T-helper 2 cell treated with Interferon-gamma antibody and Interleukin-4, amounts not matched to agents 100 ng/mL and 5 ng/mL, for 36 hours (primary cell): ENCODE measurements around the gene CCDC88C. TPM values are rescaled to one million over a fixed set of nuclear protein-coding genes. Genes with fewer than 3 reads are reported as not detected.

ENCODE experiments used
- intact Hi-C: fragments of 100-400 bp; cut with micrococcal nuclease; formaldehyde crosslinking; loops from one replicate; pipeline ENCODE4 v1.15.1; 2023
- total RNA-seq: library from RNA; stranded (reverse); gene quantifications from 2 replicates; pipeline ENCODE4 v1.2.3, GENCODE V29; 2022

CCDC88C gene
- total RNA-seq, 1 donor from 2014 or later = 184 TPM

- intact Hi-C loops = no loop called here
These were observed 122.3 kb downstream of the CCDC88C start for GRCh38 chr14:91295276-91295845.

- intact Hi-C loops = no loop called here
These were observed 123.5 kb downstream of the CCDC88C start for GRCh38 chr14:91294153-91294552.

DNA sequence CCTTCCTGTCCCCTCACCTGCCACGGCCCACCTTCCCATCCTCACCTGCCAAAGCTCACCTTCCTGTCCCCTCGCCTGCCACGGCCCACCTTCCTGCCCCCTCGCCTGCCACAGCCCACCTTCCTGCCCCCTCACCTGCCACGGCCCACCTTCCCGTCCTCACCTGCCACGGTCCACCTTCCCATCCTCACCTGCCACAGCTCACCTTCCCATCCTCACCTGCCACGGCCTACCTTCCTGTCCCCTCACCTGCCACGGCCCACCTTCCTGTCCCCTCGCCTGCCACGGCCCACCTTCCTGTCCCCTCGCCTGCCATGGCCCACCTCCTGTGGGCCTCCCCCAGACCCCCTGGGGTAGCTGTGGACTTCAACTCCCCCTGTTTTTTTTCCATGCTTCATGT lies 124.3 kb downstream of the CCDC88C start:
- intact Hi-C loops = no loop called here

DNA sequence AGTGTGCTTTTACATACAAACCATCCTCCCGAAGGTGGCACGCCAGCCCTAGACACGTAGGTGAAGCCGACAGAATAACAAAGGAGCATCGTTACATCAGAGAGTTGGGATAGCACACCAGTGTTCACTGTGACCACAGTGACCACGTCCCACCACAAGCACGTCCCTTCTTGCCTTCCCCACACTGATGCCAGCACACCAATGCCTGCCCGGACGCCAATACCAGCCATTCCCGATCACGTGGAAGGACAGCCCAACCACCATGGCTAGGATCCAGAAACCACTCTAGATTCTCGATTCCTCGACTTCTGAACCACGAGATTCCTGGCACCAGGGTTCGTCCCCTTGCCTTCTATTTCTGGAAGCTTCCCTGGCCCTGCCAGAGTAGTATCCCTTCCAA lies 125.1 kb downstream of the CCDC88C start:
- intact Hi-C loops = no loop called here

- intact Hi-C loops = no loop called here
These were observed 125.7 kb downstream of the CCDC88C start for GRCh38 chr14:91291786-91292405.

GRCh38 chr14:91290986-91291385 lies 126.6 kb downstream of the CCDC88C start:
- intact Hi-C loops = no loop called here

DNA sequence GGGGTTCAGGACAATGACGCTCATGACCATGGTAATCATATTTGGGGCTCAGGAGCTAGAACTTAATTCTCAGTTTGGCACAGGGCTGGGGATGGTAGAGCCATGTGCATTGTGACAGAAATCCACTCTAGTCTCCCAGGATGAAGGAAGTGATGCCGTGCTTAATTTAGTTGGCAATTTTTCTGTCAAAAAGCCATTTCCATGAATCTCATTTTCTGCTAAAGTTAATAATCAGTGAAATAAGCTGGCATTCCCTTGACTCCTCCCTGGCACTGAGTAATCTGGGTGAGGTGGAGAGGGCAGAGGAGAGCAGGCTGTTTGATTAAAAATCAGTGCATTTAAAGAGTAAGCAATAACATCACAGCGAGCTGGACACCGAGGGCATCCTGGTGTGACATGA lies 128.2 kb downstream of the CCDC88C start:
- intact Hi-C loops = no loop called here

DNA sequence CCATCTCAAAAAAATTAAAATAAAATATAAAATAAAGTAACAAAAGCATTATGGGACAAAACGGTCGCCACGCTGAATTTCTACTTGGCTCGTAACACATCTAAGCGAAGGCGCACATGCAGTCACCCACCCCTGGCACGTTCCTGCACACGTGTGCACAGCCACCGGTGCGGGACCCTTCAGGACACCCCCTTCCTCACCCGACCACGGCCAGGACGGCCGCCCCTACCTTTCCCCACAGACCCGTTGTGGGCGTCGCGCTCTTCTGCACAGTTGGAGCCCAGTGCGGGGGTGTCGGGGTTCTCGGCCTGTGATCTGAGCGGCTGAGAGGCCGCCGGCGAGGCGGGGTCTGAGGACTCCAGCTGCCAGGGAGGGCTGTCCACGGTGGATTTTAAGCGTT lies 128.7 kb downstream of the CCDC88C start:
- intact Hi-C loops = no loop called here

DNA sequence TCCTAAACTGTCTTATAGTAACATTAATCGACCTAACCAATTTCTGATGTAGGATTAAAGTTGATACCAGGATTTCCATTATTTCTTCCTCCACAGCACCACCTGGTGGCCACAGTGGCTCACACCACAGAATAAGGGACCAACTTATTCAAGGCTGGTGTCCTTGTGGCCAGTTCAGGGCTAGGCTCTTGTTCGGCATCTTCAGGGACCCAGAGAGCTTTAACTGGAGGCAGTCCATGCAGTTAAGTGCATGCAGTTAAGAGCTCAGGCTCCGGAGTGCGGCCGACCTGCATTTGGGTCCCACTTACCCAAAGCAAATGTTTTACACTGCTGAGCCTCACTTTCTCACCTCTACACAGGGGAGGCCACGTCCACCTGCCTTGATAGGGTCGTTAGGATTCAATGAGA lies 131.1 kb downstream of the CCDC88C start:
- intact Hi-C loops = loop anchor here (1.0 to 2.0 kb wide), 3 partner anchors 32 to 383 kb away; no protein-coding TSS in a partner anchor

DNA sequence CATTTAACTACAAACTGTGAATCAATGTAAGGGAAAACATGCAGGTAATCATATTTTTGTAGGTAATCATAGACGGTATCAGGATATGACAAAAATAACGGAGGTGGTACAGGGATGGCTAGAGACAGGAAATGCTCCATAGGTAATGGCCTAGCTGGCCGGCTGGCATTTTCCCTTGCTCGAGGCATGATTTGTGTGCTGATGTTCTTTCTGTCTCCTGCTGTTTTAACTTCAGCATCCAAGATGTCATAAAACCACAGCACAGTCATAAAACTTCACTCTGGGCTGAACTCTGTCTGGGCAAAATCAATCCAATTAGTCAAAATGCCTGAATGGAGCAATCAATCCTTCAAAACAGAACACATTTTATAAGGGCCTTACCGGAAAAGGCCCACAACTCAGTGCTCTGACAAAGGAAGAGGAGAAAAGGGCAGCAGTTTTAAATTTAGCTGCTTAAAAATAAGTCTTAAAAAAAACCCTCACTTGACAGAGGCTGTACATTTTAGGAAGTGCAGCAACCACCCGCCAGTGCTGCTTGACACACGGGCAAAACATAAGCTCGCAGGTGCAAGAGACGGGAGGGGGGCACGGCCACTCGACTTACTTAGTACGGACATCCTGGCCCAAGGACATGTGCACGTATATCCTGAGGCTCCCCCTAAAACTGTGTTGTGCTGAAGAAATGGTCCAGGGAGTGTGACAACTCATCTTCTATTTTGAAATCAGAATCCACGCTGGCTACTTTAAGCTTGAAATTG lies 132.7 kb downstream of the CCDC88C start:
- intact Hi-C loops = no loop called here

DNA sequence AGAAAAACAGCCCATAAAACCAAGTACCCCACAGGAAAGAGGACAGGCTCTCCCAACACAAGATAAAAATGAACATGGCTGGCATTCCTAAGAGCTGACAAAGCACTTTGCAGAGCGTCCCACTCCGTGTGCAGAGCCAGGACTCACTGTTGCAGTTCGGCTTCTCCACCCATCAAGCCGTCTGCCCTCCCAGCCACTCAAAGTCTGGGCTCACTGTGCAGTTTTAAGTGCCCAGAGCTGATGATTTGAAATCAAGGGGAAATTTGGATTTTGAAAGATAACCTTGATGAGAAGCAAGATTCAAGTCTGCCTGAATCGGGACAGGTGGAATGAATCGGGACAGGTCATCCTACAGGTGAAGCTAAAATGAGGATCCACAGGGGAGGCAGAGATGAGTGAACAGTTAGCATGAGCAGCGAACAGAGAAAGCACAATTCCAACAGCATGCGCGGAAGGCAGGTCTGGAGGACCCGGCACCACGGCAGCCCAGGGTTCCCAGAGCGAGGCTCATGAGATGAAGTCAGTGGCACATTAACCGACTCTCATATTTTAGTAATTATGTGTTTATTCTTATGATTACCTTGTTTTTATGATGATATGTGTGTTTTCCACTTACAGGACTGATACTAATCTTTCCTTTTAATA lies 133.4 kb downstream of the CCDC88C start:
- intact Hi-C loops = no loop called here

DNA sequence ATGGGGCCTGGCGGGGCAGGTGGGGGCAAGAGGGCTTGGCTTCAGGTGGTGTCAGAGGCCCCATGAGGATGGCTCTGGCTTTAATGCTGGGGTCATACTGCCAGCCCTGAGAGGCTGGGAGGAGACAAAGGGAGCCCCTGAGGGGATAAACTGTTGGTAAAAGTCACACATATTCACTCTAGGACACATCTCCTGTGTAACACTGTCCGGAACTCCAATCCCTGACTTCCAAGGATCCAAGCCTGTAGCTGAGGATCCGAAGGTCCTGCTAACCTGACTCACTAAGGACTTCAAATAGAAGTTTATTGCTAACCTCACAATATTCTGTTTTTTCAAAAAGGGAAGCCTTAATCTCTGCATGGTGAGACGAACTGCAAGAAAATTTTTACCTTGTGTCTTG lies 134.0 kb downstream of the CCDC88C start:
- intact Hi-C loops = no loop called here

DNA sequence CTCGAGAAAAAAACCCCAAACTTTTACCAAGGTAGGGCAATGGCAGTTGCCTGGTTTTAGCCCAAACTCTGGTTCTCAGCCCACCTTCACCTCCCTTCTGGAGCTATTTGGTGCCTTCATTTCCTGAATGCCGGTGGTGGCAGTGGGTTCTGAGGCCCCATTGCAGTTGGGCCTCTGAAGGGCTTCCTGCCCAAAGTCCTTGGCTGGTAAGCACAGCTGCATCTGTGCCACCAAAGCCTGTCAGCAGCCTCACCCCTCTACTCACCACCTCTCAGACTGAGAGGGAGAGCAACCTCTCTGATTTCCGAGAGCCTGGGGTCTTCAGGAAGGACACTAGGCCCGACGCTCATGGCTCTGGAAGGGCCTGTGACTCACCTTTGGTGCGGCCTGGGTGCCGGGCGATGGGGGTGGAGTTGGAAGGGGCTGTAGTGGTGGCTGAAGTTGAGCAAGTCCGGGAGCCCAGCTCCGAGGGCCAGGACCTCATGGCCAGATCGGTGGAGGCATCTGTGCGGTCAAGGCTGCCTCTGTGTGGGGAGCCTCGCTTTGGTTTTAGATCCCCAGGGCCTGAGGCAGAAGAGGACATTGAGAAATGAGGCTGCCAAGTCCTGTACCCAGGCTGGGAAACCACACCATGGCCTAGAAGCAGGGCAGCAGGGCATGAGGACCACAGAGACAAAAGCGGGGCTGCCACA lies 134.5 kb downstream of the CCDC88C start:
- intact Hi-C loops = no loop called here

DNA sequence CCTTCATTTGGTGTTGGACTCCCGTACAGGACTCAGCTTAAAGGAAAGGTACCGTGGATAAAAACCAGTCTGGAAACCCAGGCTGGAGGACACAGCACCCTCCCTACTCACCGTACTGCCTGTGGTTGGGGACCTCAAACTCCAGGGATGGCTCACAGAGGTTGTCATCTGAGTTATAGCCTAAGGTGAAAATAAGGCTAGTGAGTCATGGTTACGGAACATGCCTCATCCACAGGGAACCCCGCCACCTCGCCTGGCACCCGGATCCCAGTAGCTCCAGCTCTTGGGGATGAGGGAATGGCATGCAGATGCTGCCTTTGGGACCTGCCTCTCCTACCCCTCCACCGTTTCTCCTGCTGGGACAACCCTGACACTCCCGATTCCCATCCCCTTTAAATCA lies 136.3 kb downstream of the CCDC88C start:
- intact Hi-C loops = no loop called here

DNA sequence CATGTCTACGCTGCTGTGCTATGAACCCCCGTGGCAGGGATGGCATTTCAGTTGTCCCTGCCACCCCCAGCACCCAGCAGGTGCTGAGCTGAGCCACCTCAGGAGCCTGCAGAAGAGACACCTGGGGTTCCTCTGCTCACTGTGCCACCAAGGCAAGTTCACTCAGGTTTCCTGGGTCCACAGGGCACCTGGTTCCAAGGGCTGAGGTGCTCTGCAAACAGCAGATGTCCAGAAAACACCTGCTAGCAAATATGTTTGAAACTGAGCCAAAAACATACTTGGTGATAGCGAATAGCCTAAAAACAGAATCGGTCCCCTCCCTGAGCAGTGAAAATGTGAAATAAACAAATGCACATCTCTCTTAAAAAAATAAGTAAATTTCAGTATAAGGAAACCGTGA lies 137.5 kb downstream of the CCDC88C start:
- intact Hi-C loops = no loop called here

DNA sequence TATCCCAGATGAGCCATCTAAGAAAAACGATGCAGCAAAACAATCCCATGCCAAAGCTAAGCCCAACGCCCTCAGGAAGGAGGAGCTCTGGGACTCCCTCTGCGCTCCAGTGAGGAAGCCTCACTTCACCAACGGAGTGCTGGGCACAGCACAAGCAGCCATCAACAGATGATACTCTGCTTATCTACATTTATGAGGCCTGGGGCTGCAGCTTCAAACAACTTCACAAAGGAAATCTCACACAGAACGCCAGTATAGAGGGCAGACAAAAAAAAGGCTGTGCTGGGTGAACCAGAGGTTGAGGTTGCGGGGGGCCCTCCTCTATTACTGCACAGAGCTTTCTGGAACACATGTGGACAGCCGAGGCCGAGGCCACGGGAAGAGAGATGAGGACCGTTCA lies 138.3 kb downstream of the CCDC88C start:
- intact Hi-C loops = no loop called here

- intact Hi-C loops = no loop called here
These were observed 139.3 kb downstream of the CCDC88C start for GRCh38 chr14:91278383-91278715.

- intact Hi-C loops = no loop called here
These were observed 139.9 kb downstream of the CCDC88C start for GRCh38 chr14:91277546-91278382.

DNA sequence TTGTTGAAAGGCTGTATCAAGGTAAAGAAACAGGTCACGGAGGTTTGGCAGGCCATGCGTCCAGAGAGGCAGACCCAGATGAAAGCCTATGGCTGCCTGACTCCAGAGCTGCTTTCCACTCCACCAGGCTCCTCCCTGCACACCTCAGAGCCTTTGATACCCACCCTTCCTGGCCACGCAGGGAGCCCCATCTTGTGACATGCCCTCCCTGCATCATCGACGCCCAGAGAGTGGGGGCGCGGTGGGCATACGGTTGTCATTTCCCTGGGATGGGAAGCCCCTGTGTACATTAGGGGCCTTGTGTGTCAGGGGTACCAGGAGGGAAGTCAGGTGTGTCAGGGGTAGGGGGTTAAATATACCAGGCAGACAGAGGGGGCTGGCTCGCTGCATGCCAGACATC lies 142.8 kb downstream of the CCDC88C start:
- intact Hi-C loops = no loop called here

- intact Hi-C loops = no loop called here
These were observed 143.7 kb downstream of the CCDC88C start for GRCh38 chr14:91273885-91274273.
